Activated CD4-positive, alpha-beta T cell treated with anti-CD3 and anti-CD28 coated beads, Interleukin-2, amount 10 ng/mL, durations not matched to agents 24 days and 14 days (primary cell): ENCODE data around the gene S100A14. TPM values are rescaled to one million over a fixed set of nuclear protein-coding genes. Genes with fewer than 3 reads are reported as not detected.
"Not testable (repeated sequence)": the region's sequence is repeated elsewhere in the genome, so short reads cannot be mapped to it uniquely, and the experiment has no call there.

Experiments
- DNase-seq: peaks from one replicate; pipeline ENCODE4 v3.0.0; 2022
- H3K27ac Mint-ChIP-seq: one replicate; pipeline ENCODE4 v1.8.0; 2022; ENCODE audit warnings: mild to moderate bottlenecking, mixed read lengths
- H3K27me3 Mint-ChIP-seq: one replicate; pipeline ENCODE4 v1.8.0; 2022; ENCODE audit warnings: mixed read lengths
- H3K36me3 Mint-ChIP-seq: one replicate; pipeline ENCODE4 v1.8.0; 2022; ENCODE audit warnings: low read depth, mild to moderate bottlenecking, mixed read lengths
- H3K4me1 Mint-ChIP-seq: one replicate; pipeline ENCODE4 v1.8.0; 2021; ENCODE audit warnings: mixed read lengths
- H3K4me3 Mint-ChIP-seq: one replicate; pipeline ENCODE4 v1.8.0; 2022; ENCODE audit warnings: mild to moderate bottlenecking, moderate library complexity, mixed read lengths
- H3K9me3 Mint-ChIP-seq: one replicate; pipeline ENCODE4 v1.8.0; 2021; ENCODE audit warnings: mixed read lengths
- intact Hi-C: fragments of 100-400 bp; cut with micrococcal nuclease; formaldehyde crosslinking; loops from one replicate; pipeline ENCODE4 v1.15.1; 2023
- total RNA-seq: library from RNA; stranded (reverse); gene quantifications from 2 replicates; pipeline ENCODE4 v1.2.3, GENCODE V29; 2022

Gene S100A14
- total RNA-seq, 1 donor from 2014 or later, result not detected

- no peak for DNase-seq
- Mint-ChIP-seq H3K4me3 (no peak overlapping the region), H3K9me3 (no peaks in the 10 kb centered on the region), H3K27me3 (no peaks in the 10 kb centered on the region), H3K36me3 (peaks cover 40% of the 10 kb centered on the region), H3K4me1 (peaks cover 25% of the 10 kb centered on the region), H3K27ac (peak overlapping the region; percentile 20)
- intact Hi-C loops, result no loop called here
These were observed 32.0 kb upstream of the S100A14 start for GRCh38 chr1:153648000-153648643.

DNA sequence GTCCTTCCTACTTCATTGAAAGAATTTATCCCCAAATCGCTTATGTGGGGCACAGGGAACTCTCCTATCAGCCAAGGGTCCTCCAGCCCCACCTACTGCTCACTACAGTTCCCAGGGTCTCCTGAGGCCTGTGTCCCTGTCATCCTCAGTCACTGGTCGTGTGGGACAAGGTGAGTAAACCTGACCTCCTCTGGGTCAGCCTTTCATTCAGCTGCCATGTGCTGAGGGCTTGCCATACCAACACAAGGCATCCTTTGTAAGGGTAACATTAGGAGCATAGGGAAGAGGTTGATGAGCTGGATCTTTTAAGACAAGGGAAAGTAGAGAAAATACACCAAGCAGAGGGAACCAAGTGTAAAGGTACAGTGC lies 31.2 kb upstream of the S100A14 start:
- H3K4me3 Mint-ChIP-seq, result no peak overlapping the region
- H3K9me3 Mint-ChIP-seq, result no peaks in the 10 kb centered on the region
- H3K4me1 Mint-ChIP-seq, result peaks cover 24% of the 10 kb centered on the region
- H3K27ac Mint-ChIP-seq, result peak overlapping the region; percentile 26
- peaks cover 45% of the 10 kb centered on the region for H3K36me3 Mint-ChIP-seq
- intact Hi-C loops, result no loop called here
- H3K27me3 Mint-ChIP-seq, result no peaks in the 10 kb centered on the region
- DNase-seq, result no peak

- Mint-ChIP-seq H3K4me3 (no peak overlapping the region), H3K9me3 (no peaks in the 10 kb centered on the region), H3K27ac (peak overlapping the region; percentile 26), H3K36me3 (peaks cover 49% of the 10 kb centered on the region), H3K27me3 (no peaks in the 10 kb centered on the region), H3K4me1 (peaks cover 24% of the 10 kb centered on the region)
- no peak for DNase-seq
- intact Hi-C loops, result no loop called here
These were observed 30.7 kb upstream of the S100A14 start for GRCh38 chr1:153646672-153647345.

GRCh38 chr1:153643816-153644215 lies 27.7 kb upstream of the S100A14 start:
- peaks cover 73% of the 10 kb centered on the region for H3K36me3 Mint-ChIP-seq
- no peaks in the 10 kb centered on the region for H3K27me3 Mint-ChIP-seq
- intact Hi-C loops, result no loop called here
- no peak overlapping the region for H3K27ac Mint-ChIP-seq
- DNase-seq, result no peak
- H3K9me3 Mint-ChIP-seq, result no peaks in the 10 kb centered on the region
- H3K4me3 Mint-ChIP-seq, result no peak overlapping the region
- H3K4me1 Mint-ChIP-seq, result peaks cover 22% of the 10 kb centered on the region

- peaks cover 78% of the 10 kb centered on the region for H3K36me3 Mint-ChIP-seq
- intact Hi-C loops, result no loop called here
- no peaks in the 10 kb centered on the region for H3K9me3 Mint-ChIP-seq
- peaks cover 22% of the 10 kb centered on the region for H3K4me1 Mint-ChIP-seq
- H3K27ac Mint-ChIP-seq, result no peak overlapping the region
- no peak for DNase-seq
- H3K27me3 Mint-ChIP-seq, result no peaks in the 10 kb centered on the region
- no peak overlapping the region for H3K4me3 Mint-ChIP-seq
These were observed 27.0 kb upstream of the S100A14 start for GRCh38 chr1:153643100-153643499.

DNA sequence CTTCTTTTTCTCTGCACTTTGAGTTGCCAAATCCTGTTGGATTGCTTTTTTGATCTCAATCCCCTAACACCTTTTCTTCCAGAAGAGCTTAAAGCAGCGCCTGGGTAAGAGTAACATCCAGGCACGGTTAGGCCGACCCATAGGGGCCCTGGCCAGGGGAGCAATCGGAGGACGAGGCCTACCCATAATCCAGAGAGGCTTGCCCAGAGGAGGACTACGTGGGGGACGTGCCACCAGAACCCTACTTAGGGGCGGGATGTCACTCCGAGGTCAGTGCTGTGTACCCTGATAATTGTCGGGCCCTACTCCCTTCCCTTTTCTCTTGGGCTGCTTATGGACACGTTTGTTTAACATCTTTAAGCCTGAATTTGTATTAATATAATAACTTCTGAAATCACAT lies 26.0 kb upstream of the S100A14 start:
- Mint-ChIP-seq H3K36me3 (peaks cover 79% of the 10 kb centered on the region), H3K4me3 (no peak overlapping the region), H3K27me3 (no peaks in the 10 kb centered on the region), H3K9me3 (no peaks in the 10 kb centered on the region), H3K4me1 (peaks cover 22% of the 10 kb centered on the region), H3K27ac (no peak overlapping the region)
- DNase-seq, result no peak
- intact Hi-C loops, result no loop called here

GRCh38 chr1:153640861-153641260 lies 24.7 kb upstream of the S100A14 start:
- intact Hi-C loops, result no loop called here
- Mint-ChIP-seq H3K27me3 (no peaks in the 10 kb centered on the region), H3K9me3 (no peaks in the 10 kb centered on the region), H3K4me3 (no peak overlapping the region), H3K27ac (no peak overlapping the region), H3K36me3 (peaks cover 78% of the 10 kb centered on the region), H3K4me1 (peaks cover 23% of the 10 kb centered on the region)
- DNase-seq, result no peak

GRCh38 chr1:153640213-153640612 lies 24.1 kb upstream of the S100A14 start:
- H3K4me3 Mint-ChIP-seq, intact Hi-C loops, H3K27me3 Mint-ChIP-seq, DNase-seq, H3K9me3 Mint-ChIP-seq, H3K27ac Mint-ChIP-seq: not testable (repeated sequence)
- H3K36me3 Mint-ChIP-seq, result peaks cover 75% of the 10 kb centered on the region
- H3K4me1 Mint-ChIP-seq, result peaks cover 18% of the 10 kb centered on the region

DNA sequence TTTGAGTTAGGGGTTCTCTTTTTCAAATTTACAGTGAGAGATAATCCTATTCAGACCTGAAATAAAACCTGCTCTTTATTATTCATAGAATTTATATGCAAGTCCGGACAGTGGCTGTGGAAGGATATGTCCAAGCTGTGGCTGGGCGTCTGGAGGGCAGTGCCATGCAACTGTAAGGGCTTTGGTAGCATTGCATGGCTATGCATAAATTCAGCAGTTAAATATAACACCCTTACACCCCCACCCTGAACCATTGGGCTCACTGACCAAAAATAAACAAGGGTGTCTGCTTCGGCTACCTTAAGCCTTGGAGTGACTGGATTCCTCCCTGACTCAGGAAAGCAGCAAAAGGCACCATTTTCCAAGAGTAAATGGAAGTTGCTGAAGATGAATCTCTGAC lies 23.2 kb upstream of the S100A14 start:
- Mint-ChIP-seq H3K4me1 (peaks cover 16% of the 10 kb centered on the region), H3K9me3 (no peaks in the 10 kb centered on the region), H3K27ac (no peak overlapping the region), H3K36me3 (peaks cover 73% of the 10 kb centered on the region), H3K27me3 (no peaks in the 10 kb centered on the region), H3K4me3 (no peak overlapping the region)
- intact Hi-C loops, result no loop called here
- DNase-seq, result no peak

- intact Hi-C loops, result no loop called here
- Mint-ChIP-seq H3K4me3 (no peak overlapping the region), H3K27ac (no peak overlapping the region), H3K4me1 (peaks cover 19% of the 10 kb centered on the region), H3K9me3 (no peaks in the 10 kb centered on the region), H3K27me3 (no peaks in the 10 kb centered on the region), H3K36me3 (peaks cover 65% of the 10 kb centered on the region)
- no peak for DNase-seq
These were observed 22.1 kb upstream of the S100A14 start for GRCh38 chr1:153638261-153638660.

GRCh38 chr1:153636312-153636711 lies 20.2 kb upstream of the S100A14 start:
- no peak overlapping the region for H3K4me3 Mint-ChIP-seq
- no peak for DNase-seq
- peaks cover 31% of the 10 kb centered on the region for H3K4me1 Mint-ChIP-seq

DNA sequence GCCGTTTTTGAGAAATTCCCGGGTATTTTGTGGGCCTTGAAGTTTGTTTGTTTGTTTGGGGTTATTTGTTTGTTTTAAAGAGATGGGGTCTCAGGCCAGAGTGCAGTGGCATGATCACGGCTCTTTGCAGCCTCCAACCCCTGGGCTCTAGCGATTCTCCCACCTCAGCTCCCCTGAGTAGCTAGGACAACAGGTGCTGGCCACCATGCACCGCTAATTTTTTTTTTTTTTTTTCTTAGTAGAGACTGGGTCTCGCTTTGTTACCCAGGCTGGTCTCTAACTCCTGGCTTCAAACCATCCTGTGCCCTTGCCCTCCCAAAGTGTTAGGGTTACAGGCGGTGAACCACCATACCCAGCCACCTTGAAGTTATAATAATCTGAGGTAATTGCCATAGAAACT lies 19.7 kb upstream of the S100A14 start:
- peaks cover 30% of the 10 kb centered on the region for H3K4me1 Mint-ChIP-seq
- intact Hi-C loops, result no loop called here
- H3K9me3 Mint-ChIP-seq, result no peaks in the 10 kb centered on the region
- H3K4me3 Mint-ChIP-seq, result peak overlapping the region; percentile 91
- no peak overlapping the region for H3K27ac Mint-ChIP-seq
- no peak for DNase-seq
- H3K27me3 Mint-ChIP-seq, result no peaks in the 10 kb centered on the region
- peaks cover 49% of the 10 kb centered on the region for H3K36me3 Mint-ChIP-seq

More at GRCh38 chr1:153636312-153636711, 20.2 kb upstream of the S100A14 start:
- H3K36me3 Mint-ChIP-seq, result peaks cover 54% of the 10 kb centered on the region
- H3K9me3 Mint-ChIP-seq, result no peaks in the 10 kb centered on the region
- no peak overlapping the region for H3K27ac Mint-ChIP-seq
- intact Hi-C loops, result no loop called here
- H3K27me3 Mint-ChIP-seq, result no peaks in the 10 kb centered on the region

- no peaks in the 10 kb centered on the region for H3K9me3 Mint-ChIP-seq
- H3K36me3 Mint-ChIP-seq, result peaks cover 36% of the 10 kb centered on the region
- no peaks in the 10 kb centered on the region for H3K27me3 Mint-ChIP-seq
- peak; percentile 99 for DNase-seq
- peaks cover 34% of the 10 kb centered on the region for H3K4me1 Mint-ChIP-seq
- intact Hi-C loops, result loop anchor here (1.0 to 5.0 kb wide), 5 partner anchors 24 to 102 kb away; partner anchors contain the start of gene SNAPIN
- peak within 1 kb of the TSS; percentile 91 for H3K4me3 Mint-ChIP-seq
- H3K27ac Mint-ChIP-seq, result peak within 1 kb of the TSS; percentile 100
These were observed 17.9 kb upstream of the S100A14 start, which contains the start of gene CHTOP for GRCh38 chr1:153633754-153634665. Gene CHTOP, plus strand, starts transcription at chr1:153634066. Its CDS starts 2,523 bp downstream, at chr1:153636589.
